Testis (tissue), 3 donors: Measurements from ENCODE around the gene DNAI1. TPM values are rescaled to one million over a fixed set of nuclear protein-coding genes. Genes with fewer than 3 reads are reported as not detected.

Experiments
- DNase-seq: peaks from one replicate; pipeline ENCODE4 v3.0.0-alpha.2; 2019
- H3K27ac ChIP-seq, 2 donors: fragments of 200-600 bp; sonication (generic); one replicate each; pipeline ENCODE4 v1.5.1; 2019
- H3K27me3 ChIP-seq: fragments of 200-600 bp; sonication (generic); one replicate; pipeline ENCODE4 v1.5.1; 2019
- H3K36me3 ChIP-seq: fragments of 200-600 bp; sonication (generic); one replicate; pipeline ENCODE4 v1.5.1; 2017; ENCODE audit warnings: low read depth; ENCODE audit errors: missing control alignments
- H3K4me1 ChIP-seq: fragments of 200-600 bp; sonication (generic); one replicate; pipeline ENCODE4 v1.5.1; 2019
- H3K4me3 ChIP-seq, 2 donors: fragments of 200-600 bp; sonication (generic); one replicate each; pipeline ENCODE4 v1.5.1; 2017 to 2019
- H3K9me3 ChIP-seq: fragments of 200-600 bp; sonication (generic); one replicate; pipeline ENCODE4 v1.5.1; 2017
- CTCF ChIP-seq, 3 experiments: fragments of 450-650 bp in 2 of 3; fragments of 200-600 bp in 1 of 3; sonication (generic) in 1 of 3; IDR thresholded peaks; one replicate each; pipeline ENCODE4 v1.5.1; 2016 to 2019; ENCODE audit warnings: antibody characterized with exemption in 3 of 3, mild to moderate bottlenecking in 2 of 3, moderate library complexity in 1 of 3
- POLR2A ChIP-seq: fragments of 450-650 bp; IDR thresholded peaks from one replicate; pipeline ENCODE4 v1.6.1; 2017; ENCODE audit warnings: antibody characterized with exemption, mild to moderate bottlenecking, moderate library complexity
- WGBS, 2 donors: methylation state at CpG; one replicate each; pipeline ENCODE4 v1.1.5; 2018; 5-methylcytosine and 5-hydroxymethylcytosine counted together
- intact Hi-C: fragments of 100-400 bp; cut with DNase I; formaldehyde crosslinking; loops from one replicate; pipeline ENCODE4 v1.15.1; 2023; ENCODE audit warnings: low total_unique reads
- polyA plus RNA-seq: library from polyadenylated mRNA; stranded (reverse); fragments of 350-450 nt; fragmentation: Illumina TruSeq; extraction: RNeasy Lipid Tissue Mini Kit (QIAGEN cat#74804); gene quantifications from one replicate; pipeline ENCODE4 v1.2.3, GENCODE V29; 2014; ENCODE audit warnings: low read depth, low replicate concordance; ENCODE audit not compliant: insufficient read depth
- total RNA-seq, 2 donors: library from RNA; depleted of rRNA; stranded (reverse); fragments of >200 nt; gene quantifications; one replicate each; pipeline ENCODE4 v1.2.3, GENCODE V29; 2016

DNAI1 gene
- total and polyA plus RNA-seq, 3 donors from 2014 or later = 22.7 to 109 (median 36.7) TPM

GRCh38 chr9:34544035-34544434 lies 85.4 kb downstream of the DNAI1 start:
- no peaks in the 10 kb centered on the region for H3K9me3 ChIP-seq
- no peaks in the 10 kb centered on the region for H3K4me1 ChIP-seq
- no peaks in the 10 kb centered on the region for H3K36me3 ChIP-seq
- H3K27ac ChIP-seq = no peak overlapping the region
- intact Hi-C loops = no loop called here
- TF ChIP-seq POLR2A (no peak), CTCF (IDR thresholded peaks at IDR 0.05) (no peak)
- 70 to 83% methylated on average over 5 of the region's 5 CpGs for WGBS, 2 donors
- DNase-seq = no peak
- no peak overlapping the region for H3K4me3 ChIP-seq
- no peaks in the 10 kb centered on the region for H3K27me3 ChIP-seq

- WGBS, 2 donors = 90% methylated on average over 6 of the region's 6 CpGs
- no peak for TF ChIP-seq CTCF (IDR thresholded peaks at IDR 0.05)
- TF ChIP-seq POLR2A = no peak
- Histone ChIP-seq H3K4me3 (no peak overlapping the region), H3K4me1 (no peaks in the 10 kb centered on the region), H3K27ac (no peak overlapping the region), H3K36me3 (no peaks in the 10 kb centered on the region), H3K27me3 (no peaks in the 10 kb centered on the region), H3K9me3 (no peaks in the 10 kb centered on the region)
- intact Hi-C loops = no loop called here
- peak; percentile 13 for DNase-seq
Observed at GRCh38 chr9:34545497-34545896, 86.9 kb downstream of the DNAI1 start.

GRCh38 chr9:34546102-34546833 lies 87.7 kb downstream of the DNAI1 start:
- H3K4me3 ChIP-seq = no peak overlapping the region
- no peaks in the 10 kb centered on the region for H3K9me3 ChIP-seq
- TF ChIP-seq CTCF (IDR thresholded peaks at IDR 0.05) (no peak), POLR2A (no peak)
- no peaks in the 10 kb centered on the region for H3K4me1 ChIP-seq
- no peak overlapping the region for H3K27ac ChIP-seq
- intact Hi-C loops = no loop called here
- H3K36me3 ChIP-seq = no peaks in the 10 kb centered on the region
- peak; percentile 13 for DNase-seq
- H3K27me3 ChIP-seq = no peaks in the 10 kb centered on the region
- WGBS, 2 donors = 88 to 89% methylated on average over 7 of the region's 7 CpGs

GRCh38 chr9:34546834-34547827 lies 88.5 kb downstream of the DNAI1 start:
- WGBS, 2 donors = 68 to 69% methylated on average over 16 of the region's 16 CpGs
- no peak overlapping the region for H3K27ac ChIP-seq
- H3K4me1 ChIP-seq = no peaks in the 10 kb centered on the region
- H3K9me3 ChIP-seq = no peaks in the 10 kb centered on the region
- no peaks in the 10 kb centered on the region for H3K27me3 ChIP-seq
- intact Hi-C loops = no loop called here
- H3K36me3 ChIP-seq = no peaks in the 10 kb centered on the region
- TF ChIP-seq POLR2A (no peak), CTCF (IDR thresholded peaks at IDR 0.05) (peak; percentile 63 to 77 (median 75))
- peak; percentile 80 for DNase-seq
- H3K4me3 ChIP-seq = no peak overlapping the region
